Activated CD4-positive, alpha-beta T cell treated with anti-CD3 and anti-CD28 coated beads for 48 hours (primary cell): Measurements from ENCODE around the gene TAC4.

Experiments used
- DNase-seq: peaks from one replicate; pipeline ENCODE4 v3.0.0-alpha.2; 2020

Gene TAC4

DNA sequence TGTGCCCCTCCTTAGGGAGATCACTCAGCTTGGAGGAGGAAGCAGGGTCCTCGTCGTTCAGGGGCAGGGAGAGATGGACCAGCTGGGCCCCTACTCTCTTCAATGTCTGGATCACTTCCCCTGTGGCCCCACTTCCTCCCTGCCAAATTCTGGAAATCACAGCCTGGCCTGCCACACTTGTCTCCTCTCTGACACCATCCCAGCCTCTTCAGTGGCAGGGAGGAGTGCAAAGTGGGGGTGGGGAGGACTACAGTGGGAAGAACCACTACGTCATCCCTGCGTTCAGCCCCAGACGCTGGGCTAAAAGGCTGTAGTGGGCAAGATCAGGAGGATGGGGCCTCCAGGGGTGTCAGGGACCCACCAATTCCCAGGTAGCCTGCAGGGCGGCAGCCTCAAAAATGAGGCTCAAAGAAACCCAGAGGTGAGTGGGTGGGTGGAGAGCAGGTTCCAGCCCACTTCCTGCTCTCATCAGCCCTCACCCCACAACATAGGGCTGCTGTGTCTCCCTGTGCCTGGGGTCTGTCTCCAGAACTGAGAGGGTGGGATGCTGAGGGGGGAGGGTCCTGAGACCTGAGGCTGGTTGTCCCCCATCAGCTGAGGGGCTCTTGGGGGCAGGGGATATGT is 25.0 kb upstream of the TAC4 start:
- DNase-seq = peak; percentile 32

DNA sequence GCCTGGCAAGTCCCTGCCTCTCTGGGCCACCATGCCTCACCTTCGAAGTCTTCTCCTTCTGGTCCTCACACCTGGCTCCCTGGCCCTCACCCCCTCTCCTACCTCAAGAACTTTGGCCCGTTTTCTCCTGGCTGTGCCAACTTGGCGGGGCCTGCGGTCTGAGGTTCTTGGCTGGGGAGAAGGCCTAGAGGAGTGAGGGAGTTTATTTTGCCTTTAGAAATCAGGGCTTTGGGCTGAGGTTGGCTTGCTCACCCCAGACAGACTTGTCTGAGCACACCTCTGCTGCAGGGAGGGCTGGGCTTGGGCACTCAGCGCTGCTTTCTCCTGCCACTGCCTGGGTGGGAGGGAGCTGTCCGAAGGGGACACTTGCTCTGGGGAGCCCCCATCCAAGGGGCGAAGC is 23.3 kb upstream of the TAC4 start:
- DNase-seq = no peak

DNA sequence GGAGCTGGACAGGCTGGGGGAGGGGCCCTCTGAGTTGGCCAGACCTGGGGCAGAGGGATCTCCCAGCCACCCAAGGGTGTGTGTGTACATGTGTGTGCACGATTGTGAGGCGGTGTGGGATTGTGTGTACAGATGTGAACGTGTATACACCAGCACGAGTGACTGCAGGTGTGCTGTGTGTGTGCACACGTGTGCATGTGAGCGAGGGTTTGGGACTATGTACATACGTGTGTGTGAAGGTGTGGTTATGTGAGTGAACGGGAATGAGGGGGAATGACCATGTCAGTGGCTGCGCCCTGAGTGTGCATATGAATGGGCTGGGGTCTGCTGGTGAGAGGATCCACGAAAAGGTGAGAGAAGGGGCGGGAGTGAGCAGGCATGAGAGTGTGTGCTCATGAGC is 22.4 kb upstream of the TAC4 start:
- DNase-seq = no peak

DNA sequence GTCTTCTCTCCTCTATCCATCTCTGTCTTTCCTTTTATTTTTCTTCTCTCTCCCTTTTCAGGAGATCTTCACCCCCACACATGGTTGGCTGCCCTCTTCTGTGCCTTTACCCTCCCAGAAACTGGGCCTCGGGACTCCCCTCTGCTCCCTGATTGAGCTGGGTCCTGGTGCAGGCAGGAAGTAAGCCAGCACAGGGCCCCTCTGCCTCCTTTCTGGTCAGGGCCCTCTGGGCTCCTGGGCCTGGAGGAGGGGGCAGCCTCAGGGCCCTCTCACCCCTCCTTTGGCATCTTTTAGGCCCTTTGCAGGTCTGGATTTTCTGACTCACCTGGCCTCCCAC is 21.1 kb upstream of the TAC4 start:
- DNase-seq = no peak

DNA sequence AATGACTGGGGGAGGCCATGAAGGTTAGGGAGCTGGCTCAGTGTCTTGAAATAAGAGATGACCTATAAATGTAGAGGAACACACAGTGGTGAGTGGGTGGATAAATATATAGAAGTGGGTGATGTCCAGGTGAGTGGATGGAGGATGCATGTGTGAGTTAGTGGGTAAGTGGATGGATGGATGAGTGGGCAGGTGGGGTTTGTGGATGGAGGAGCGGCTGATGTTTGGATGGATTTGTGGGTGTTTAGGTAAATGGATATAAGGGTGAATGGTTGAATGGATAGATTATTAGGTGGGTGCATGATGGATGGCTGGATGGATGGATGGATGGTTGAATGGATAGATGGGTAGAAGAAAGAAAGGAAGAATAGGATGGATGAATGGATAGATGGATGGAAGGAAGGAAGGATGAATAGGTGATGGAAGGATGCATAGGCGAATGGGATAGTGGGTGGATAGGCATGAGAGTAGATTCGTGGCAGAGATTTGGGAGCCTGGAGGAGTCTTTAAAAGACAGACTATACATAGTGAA is 19.1 kb upstream of the TAC4 start:
- no peak for DNase-seq

DNA sequence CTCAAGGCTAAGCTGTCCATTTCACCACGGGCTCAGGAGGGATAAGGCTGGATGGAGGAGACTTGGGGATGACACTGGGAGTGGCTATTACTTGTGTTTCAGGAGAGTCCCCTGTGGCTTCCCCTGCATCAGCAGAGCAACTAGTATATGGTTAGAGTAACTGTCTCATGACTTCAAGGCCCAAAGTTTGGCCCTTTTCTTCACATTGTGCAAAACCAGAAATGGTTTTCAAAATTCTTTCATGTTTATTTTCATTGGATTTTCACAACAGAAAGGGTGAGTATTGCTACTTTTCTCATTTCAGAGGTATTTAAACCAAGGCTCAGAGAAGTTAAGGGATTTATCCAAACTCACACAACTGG is 18.1 kb upstream of the TAC4 start:
- DNase-seq = no peak

DNA sequence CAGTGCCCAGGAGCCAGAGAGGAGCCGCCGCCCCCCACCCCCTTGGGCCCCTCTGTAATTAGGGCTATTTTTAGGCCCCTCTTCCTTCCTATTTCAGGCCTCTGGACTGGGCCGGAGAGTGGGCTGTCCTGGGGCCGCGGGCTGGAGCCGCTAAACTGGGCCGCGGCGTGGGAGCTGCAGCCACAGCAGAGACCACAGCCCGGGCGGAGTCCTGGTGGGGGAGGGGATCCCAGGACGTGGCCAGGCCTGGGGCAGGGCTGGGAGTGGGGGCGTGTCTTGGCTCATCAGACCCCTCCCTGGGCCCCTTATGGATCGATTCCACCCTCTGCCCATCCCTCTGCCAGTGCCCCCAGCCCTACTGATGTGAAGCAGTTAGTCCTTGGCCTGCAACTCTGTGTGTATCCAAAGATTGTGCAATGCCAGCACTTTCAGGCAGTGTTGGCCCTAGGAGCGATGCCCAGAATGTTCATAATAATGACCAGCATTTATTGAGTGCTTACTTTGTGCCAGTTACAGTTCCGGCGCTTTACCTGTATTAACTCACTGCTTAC is 15.0 kb upstream of the TAC4 start:
- no peak for DNase-seq

DNA sequence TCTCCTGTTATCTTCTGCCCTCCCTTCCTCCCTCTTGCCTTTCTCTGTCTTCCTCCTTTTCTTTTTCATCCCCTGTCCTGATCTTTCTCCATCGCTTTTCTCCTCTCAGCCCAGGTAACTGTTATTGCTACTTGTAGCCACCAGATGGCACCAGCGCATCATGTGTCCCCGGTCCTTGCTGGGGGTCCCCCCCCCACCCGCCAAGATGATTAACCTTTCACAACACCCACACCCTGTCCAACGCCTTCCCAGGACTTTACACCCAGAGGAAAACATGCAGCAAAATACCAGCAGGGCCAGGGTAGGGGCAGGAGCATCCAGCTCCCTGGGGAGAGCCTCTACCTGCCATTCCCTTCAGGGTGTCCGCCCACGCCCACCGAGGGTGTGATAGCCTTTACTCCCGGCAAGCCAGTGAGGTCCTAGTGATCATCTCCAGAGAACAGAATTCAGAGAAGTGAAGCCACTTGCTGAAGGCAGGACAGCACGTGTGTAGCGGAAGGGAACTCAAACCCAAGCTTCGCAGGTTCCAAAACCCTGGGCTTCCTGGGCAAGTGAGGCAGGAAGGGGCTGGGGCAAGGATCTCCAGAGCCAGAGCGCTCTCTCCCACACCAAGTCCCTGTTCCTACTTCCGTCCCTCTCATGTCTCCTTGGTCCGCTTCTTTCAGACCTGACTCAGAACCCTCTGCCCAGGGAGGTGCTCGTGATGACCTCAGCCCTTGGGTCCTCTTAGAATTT is 13.4 kb upstream of the TAC4 start:
- DNase-seq = peak; percentile 70

DNA sequence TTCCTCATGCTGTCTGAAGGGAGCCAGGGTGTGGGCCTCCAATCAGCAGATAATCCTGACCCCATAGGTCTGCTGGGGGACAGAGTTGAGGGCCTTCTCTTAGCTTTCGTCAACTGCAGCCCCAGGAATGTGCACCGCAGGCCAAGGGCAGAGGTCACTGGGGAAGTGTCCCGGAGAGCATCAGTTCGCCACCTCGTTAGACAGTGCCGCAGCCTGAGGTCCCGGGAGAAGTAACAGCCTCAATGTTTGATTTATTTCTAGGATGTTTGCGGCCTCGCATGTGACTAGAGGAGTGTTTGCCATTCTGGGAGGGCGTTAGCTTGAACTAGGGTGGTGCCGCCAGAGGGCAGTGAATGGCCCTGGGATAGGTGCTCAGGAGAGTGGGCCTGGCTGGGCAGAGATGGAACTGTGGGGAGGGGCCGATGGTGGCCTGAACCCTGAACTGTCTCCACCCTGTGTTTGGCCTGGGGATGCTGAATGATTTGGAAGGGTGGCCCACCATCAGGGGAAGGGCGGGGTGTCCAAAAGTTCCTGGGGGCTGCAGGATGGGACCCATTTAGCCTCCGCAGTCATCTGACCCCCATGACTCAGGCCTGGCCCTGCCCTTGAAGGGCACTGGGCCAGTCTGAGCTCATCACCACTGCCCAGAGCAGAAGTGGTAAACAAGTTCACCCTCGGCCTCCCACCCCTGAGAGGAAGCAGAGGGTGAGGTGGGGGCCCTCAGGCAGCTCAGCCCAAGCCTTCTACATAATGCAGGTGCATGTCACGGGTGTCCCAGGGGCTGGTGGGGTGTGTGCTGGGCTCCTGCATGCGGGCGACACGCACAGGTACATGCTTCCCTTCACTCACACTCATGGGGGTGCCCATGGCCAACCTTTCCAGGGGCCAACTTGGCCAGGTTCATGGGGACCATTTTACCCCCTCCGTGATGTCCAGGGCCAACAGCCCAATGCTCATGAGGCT is 12.4 kb upstream of the TAC4 start:
- no peak for DNase-seq

DNA sequence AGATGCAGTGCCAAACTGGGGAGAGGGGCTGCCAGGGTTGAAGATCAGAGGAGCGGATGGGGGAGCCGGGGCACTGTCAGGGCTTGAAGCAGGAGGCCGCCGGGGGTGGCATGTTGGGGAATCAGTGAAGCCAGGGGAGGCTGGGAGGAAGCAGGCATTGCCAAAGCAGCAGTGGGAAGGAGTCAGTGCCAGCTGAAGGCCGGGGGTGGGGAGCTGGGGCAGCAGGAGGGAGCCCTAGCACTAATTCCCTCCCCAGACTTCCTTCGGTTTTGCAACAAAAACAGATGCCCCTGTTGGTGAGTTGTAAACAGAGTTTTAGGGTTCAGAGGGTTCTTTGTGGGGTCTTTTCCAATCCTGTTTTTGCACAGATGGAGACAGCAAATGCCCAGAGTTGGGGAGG is 10.9 kb upstream of the TAC4 start:
- no peak for DNase-seq

DNA sequence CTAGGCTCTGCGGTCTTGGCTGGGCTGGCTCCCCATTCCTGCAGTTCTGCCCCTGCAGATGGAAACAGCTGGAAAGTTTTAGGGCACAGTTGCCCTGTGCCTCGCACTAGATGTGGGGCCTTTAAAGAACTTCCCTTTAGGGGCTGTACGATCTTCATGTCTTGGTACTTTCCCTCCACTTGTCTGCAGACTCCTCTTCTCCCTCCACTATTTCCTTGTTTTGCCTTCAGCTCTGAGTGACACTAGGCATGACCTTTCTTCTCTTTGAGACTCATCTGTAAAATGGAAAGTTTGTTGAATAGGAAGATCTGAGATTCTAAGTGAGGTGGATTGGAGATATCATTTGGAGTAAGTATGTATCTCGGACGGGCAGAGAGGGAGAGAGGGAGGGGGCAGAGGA is 6.3 kb upstream of the TAC4 start:
- DNase-seq = no peak

DNA sequence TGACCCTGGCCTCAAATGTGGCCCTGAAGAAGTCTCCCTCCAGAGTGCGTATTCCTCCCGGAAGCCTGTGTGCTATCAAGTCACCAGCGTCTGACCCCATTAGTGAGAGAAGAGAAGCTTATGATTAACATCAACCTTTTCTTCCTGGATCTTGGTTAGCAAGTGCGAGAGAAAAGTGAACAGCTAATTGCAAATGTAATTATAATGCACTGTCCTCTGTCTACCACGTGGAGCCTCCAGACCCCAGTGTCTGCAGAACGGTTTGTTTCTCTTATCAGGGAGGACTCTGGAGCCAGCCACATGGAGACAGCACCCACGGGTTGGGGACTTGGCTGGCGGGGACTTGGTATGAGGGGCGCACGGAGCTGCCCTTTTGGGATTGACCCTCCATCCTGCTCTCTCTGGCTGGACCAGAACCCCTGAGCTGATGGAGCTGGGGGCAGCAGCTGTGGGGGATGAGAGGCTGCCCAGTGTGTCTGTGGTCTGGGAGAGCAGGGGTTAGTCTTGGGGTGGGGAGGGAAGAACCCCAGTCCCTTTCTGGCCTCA is 5.7 kb upstream of the TAC4 start:
- no peak for DNase-seq

DNA sequence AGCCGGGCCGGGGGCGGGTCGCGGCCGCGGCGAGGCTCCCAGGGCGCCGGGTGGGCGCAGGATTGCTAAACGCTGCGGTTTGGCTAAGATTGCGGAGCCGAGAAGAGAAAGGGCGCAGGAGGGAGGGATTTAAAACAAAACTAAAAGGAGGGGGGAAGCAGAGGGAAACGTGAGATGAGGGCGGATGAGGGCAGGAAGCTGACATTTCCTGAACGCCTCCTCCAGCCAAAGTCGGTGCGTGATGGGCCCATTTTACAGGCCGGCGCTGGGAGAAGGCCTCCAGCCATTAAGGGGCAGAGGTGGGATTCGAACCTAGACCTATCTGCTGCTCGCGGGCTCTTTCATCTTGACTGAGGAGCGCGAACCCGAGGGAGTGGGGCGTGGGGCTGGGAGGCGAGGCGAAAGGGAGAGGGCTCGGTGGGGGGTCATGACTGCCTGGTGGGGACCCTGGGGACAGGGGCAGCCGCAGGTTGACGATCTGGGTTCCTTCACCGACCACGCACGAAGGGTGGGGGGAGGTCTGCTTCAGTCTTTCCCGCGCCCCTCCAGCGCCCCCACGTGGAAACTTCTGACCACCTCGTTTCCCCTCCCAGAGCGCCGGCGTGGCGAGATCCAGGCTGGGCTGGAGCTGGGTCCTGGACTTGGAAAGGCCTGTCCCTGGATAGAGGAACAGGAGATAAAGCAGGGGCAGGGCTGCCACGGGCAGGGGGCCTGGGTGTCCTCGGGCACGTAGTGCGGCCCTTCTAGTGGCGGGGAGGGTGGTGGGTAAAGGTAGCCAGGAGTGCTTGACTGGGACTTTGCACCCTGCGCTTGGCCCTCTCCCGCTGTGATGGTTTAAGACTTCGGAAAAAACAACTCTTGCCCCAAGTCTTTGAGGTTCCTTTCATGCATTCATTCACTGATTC is 3.8 kb upstream of the TAC4 start:
- DNase-seq = peak; percentile 82

DNA sequence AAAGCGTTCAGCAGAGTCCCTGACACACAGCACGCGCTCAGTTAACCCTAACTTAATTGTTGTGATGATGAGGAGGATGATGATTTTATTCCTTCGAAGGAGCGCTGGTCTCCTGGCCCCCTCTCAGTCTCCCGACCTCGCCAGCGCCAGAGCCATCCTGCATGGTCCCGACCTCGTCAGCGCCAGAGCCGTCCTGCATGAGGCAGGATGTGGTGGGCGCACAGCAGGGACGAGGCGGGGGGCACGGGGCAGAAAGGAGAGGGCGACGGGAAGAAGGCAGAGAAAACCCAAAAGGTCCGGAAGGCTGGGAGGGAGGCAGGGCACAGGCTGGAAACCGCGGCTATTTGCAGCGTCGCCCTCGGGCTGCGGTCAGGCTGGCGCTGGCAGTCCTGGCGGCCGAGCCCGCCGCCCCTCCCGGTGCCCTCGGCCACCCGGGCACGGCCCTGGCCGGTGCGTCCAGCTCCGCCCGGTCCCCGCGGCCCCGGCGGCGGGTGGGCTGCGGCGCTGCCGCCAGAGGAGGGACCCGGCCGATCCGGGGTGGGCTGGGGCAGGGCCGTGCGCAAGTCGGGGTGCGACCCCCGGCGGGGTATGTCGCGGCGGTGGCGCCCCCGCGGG is 3.0 kb upstream of the TAC4 start:
- DNase-seq = no peak

DNA sequence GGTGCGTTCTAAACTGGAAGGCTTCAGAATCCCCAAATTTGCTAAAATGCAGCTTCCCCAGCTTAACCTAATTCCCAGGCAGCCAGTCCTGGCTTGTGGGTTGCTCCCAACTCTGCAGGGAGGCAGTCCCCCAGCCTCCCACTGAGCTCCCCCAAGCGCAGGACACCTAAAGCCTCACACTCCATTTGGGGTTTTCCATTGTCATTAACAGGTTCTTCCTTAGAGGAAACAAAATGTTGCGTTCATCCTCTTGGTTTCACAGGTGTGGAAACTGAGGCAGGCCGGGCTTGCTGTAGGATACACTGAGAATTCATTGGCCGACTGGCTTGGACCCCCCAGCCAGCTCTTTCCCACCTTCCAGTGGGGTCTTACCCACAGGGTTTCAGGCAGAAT is 2.3 kb upstream of the TAC4 start:
- DNase-seq = no peak

DNA sequence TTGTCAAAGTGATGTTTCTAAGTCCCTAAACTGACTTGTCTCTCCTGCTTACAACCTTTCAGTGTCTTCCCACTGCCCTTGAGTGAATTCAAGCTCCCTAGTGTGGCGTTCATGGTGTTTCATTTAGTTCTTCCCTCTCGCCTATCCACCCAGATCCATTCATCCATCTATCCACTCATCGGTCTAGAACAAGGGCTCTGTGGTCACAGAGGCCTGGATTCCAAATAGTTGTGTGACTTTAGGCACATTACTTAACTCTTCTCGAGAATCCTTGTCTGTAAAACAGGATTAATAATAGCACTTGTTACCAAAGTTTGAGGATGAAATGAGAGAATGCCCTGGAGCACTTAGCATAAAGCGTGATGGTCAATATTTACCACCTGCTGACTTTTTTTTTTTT is 870 bp upstream of the TAC4 start:
- no peak for DNase-seq

DNA sequence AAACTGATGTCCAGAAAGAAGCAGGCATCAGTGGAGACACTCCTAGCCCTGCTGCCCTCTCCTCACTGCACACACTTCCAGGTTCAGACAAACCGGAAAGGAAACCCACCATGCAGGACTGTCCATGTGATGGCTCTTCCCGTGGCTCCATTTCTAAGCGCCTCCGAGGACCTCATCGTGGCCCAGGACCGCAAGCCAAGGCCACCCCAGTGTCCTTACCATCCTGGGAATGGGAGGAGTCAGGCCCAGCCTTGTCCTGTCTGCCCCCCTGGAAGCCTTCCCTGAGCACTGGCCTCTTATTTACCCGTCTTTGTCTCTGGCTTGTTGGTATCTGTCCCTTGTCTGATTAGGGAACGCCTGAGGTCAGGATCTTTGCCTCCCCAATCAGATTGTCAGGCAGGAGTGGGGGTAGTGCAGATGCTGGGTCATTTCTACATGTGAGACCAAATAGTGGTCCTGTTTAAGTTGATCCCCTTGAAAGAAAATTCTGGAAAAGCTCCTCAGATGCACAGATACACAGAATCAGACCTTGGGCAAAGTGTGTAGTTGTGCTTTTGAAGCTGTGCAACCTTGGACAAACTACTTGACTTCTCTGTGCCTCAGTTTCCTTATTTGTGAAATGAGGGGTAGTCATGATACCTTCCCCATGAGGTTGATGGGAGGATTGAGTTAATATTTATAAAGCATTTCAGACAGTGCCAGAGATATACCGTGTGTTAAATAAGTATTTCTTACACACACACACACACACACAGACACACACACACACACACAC is 744 bp downstream of the TAC4 start:
- no peak for DNase-seq

DNA sequence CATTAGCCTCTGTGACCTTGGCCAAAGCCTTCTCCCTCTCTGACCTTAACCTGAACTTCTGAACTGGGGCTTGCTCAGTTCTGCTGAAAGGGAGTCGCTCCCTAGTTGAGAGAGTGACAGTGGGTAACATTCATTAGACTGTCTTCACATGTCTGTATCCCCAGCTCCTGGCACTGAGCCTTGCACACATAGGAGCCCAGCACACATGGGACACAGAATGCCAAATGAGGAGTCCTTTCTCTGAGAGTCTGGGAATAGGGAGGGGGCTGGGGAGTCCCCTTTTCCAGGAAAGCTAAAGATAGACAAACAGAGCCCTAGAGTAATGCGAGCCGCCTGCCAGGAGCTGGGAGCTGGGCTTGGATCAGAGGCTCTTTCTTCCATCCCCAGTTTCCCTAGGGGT is 2.5 kb downstream of the TAC4 start:
- DNase-seq = no peak

DNA sequence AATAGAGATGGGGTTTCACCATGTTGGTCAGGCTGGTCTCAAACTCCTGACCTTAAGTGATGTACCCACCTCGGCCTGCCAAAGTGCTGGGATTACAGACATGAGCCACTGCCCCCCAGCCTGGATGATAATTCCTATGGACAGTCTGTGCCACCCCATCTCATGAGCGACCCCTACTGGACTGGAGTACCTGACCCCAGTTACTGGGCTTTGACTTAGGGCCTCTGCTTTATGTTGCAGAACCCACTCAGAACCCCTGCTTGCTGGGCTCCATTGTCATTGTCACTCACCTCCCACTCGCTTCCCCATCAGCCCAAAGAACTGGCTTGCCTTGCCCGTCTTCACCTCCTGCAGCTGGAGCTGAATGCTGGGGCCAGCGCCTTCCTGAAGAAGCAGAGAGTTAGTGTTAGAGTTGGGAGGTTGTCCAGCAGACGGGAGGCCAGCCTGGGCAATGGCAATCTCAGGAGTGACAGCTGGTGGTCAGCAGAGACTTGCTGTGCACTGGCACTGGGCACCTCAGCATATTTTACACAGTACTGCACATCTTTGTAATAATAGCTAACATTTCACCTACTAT is 4.0 kb downstream of the TAC4 start:
- peak; percentile 39 for DNase-seq

DNA sequence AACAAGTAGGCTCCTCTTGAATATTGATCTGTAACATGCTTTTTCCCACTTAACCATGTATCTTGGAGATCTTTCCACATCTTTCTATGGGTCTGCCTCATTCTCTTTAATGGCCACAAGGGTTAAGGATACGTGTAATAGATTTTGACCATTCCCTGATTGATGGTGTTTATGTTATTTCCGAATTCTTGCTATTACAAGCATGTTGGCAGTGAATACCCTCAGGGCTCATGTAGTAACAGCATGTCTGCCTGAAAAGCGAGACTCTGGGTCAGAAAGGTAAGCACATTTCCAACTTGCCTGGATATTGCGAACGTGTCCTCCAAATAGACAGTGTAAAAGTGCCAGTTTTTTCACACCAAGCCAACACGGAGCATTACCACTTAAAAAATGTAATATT is 5.0 kb downstream of the TAC4 start:
- DNase-seq = no peak
